Measurements from ENCODE around the gene BCAS1. TPM values are rescaled to one million over a fixed set of nuclear protein-coding genes. Genes with fewer than 3 reads are reported as not detected.

Gene BCAS1
- total RNA-seq, 5 donors from 2014 or later (not counting 1 experiment from before 2014, with no cell fraction given): 0.26 to 0.76 (median 0.51) TPM; not detected in 1

GRCh38 chr20:54091120-54091480 lies 20.7 kb upstream of the BCAS1 start:
- H3K4me1 Mint-ChIP-seq: peaks cover 2 to 6% (median 5%) of the 10 kb centered on the region in 3 donors
- H3K4me1 ChIP-seq (ENCODE audit: control insufficient read depth in 1 of 2, extremely low read depth in 1 of 2, insufficient read depth in 2 of 2, low read length in 2 of 2): no peaks in the 10 kb centered on the region
- H3K27me3 ChIP-seq (replicated peaks in 1 of 2; ENCODE audit: control insufficient read depth in 2 of 2, extremely low read depth in 1 of 2, insufficient read depth in 2 of 2, low read length in 1 of 2): peaks cover 0 to under 1% of the 10 kb centered on the region in 2 experiments
- H3K4me3 Mint-ChIP-seq: no peak overlapping the region
- no peaks in the 10 kb centered on the region for H3K9me3 Mint-ChIP-seq
- no peak overlapping the region for H3K27ac ChIP-seq (ENCODE audit: low read length)
- no peaks in the 10 kb centered on the region for H3K36me3 Mint-ChIP-seq
- no peaks in the 10 kb centered on the region for H3K36me3 ChIP-seq (ENCODE audit: control insufficient read depth in 2 of 2, extremely low read depth in 1 of 2, insufficient read depth in 1 of 2, low read length in 1 of 2)
- H3K27ac Mint-ChIP-seq: no peak overlapping the region
- ATAC-seq (replicated peaks in 1 of 4) (no peak), DNase-seq (no peak)
- peaks cover 2 to 4% of the 10 kb centered on the region in 2 donors for H3K27me3 Mint-ChIP-seq
- 93% methylated on average over 3 of the region's 6 CpGs for WGBS (ENCODE audit: insufficient coverage)
- ChIA-PET CTCF (interaction anchor here (0.6 to 1.0 kb wide), 3 partner anchors 12 to 544 kb away, joined by 3 to 9 read pairs (median 4); no protein-coding TSS in a partner anchor), POLR2A (no interaction called here)
- no peak overlapping the region for H3K4me3 ChIP-seq (ENCODE audit: control insufficient read depth in 1 of 2, extremely low read depth in 1 of 2, low read length in 1 of 2)
- no peaks in the 10 kb centered on the region for H3K9me3 ChIP-seq

- Histone ChIP-seq H3K4me3 (ENCODE audit: control insufficient read depth in 1 of 2, extremely low read depth in 1 of 2, low read length in 1 of 2) (no peak overlapping the region), H3K27ac (ENCODE audit: low read length) (no peak overlapping the region), H3K9me3 (no peaks in the 10 kb centered on the region), H3K36me3 (ENCODE audit: control insufficient read depth in 2 of 2, extremely low read depth in 1 of 2, insufficient read depth in 1 of 2, low read length in 1 of 2) (no peaks in the 10 kb centered on the region), H3K27me3 (replicated peaks in 1 of 2; ENCODE audit: control insufficient read depth in 2 of 2, extremely low read depth in 1 of 2, insufficient read depth in 2 of 2, low read length in 1 of 2) (no peaks in the 10 kb centered on the region), H3K4me1 (ENCODE audit: control insufficient read depth in 1 of 2, extremely low read depth in 1 of 2, insufficient read depth in 2 of 2, low read length in 2 of 2) (no peaks in the 10 kb centered on the region)
- 45% methylated on average over 4 of the region's 6 CpGs for WGBS (ENCODE audit: insufficient coverage)
- H3K27ac Mint-ChIP-seq: no peak overlapping the region
- ChIA-PET POLR2A (no interaction called here), CTCF (interaction anchor here (0.6 to 1.0 kb wide), 2 partner anchors 13 to 543 kb away, joined by 4 to 9 read pairs; no protein-coding TSS in a partner anchor)
- DNase-seq (no peak), ATAC-seq (replicated peaks in 1 of 4) (no peak)
- H3K4me3 Mint-ChIP-seq: no peak overlapping the region
- H3K36me3 Mint-ChIP-seq: no peaks in the 10 kb centered on the region
- H3K4me1 Mint-ChIP-seq: peaks cover 2 to 6% (median 5%) of the 10 kb centered on the region in 3 donors
- H3K27me3 Mint-ChIP-seq: peaks cover 2 to 4% of the 10 kb centered on the region in 2 donors
- H3K9me3 Mint-ChIP-seq: no peaks in the 10 kb centered on the region
Measured at GRCh38 chr20:54090230-54091119, 20.1 kb upstream of the BCAS1 start.

- Histone ChIP-seq H3K4me3 (ENCODE audit: control insufficient read depth in 1 of 2, extremely low read depth in 1 of 2, low read length in 1 of 2) (no peak overlapping the region), H3K9me3 (no peaks in the 10 kb centered on the region), H3K4me1 (ENCODE audit: control insufficient read depth in 1 of 2, extremely low read depth in 1 of 2, insufficient read depth in 2 of 2, low read length in 2 of 2) (no peaks in the 10 kb centered on the region), H3K27ac (ENCODE audit: low read length) (no peak overlapping the region), H3K36me3 (ENCODE audit: control insufficient read depth in 2 of 2, extremely low read depth in 1 of 2, insufficient read depth in 1 of 2, low read length in 1 of 2) (no peaks in the 10 kb centered on the region), H3K27me3 (replicated peaks in 1 of 2; ENCODE audit: control insufficient read depth in 2 of 2, extremely low read depth in 1 of 2, insufficient read depth in 2 of 2, low read length in 1 of 2) (no peaks in the 10 kb centered on the region)
- peaks cover 2 to 4% of the 10 kb centered on the region in 2 donors for H3K27me3 Mint-ChIP-seq
- DNase-seq (no peak), ATAC-seq (replicated peaks in 1 of 4) (no peak)
- POLR2A ChIA-PET: no interaction called here
- H3K4me3 Mint-ChIP-seq: no peak overlapping the region
- no peaks in the 10 kb centered on the region for H3K9me3 Mint-ChIP-seq
- H3K36me3 Mint-ChIP-seq: no peaks in the 10 kb centered on the region
- CTCF ChIA-PET: no interaction called here
- H3K27ac Mint-ChIP-seq: no peak overlapping the region
- WGBS (ENCODE audit: insufficient coverage): no CpG with 5 or more reads among the region's 1 CpG
- peaks cover 2 to 6% (median 5%) of the 10 kb centered on the region in 3 donors for H3K4me1 Mint-ChIP-seq
Measured at GRCh38 chr20:54088430-54088829, 18.0 kb upstream of the BCAS1 start.

- no peak overlapping the region for H3K4me3 Mint-ChIP-seq
- CTCF ChIA-PET: no interaction called here
- peaks cover 4 to 6% (median 5%) of the 10 kb centered on the region in 3 donors for H3K4me1 Mint-ChIP-seq
- H3K9me3 ChIP-seq: no peaks in the 10 kb centered on the region
- DNase-seq (no peak), ATAC-seq (replicated peaks in 1 of 4) (no peak)
- no peak overlapping the region for H3K4me3 ChIP-seq (ENCODE audit: control insufficient read depth in 1 of 2, extremely low read depth in 1 of 2, low read length in 1 of 2)
- H3K27me3 ChIP-seq (replicated peaks in 1 of 2; ENCODE audit: control insufficient read depth in 2 of 2, extremely low read depth in 1 of 2, insufficient read depth in 2 of 2, low read length in 1 of 2): no peaks in the 10 kb centered on the region
- no peaks in the 10 kb centered on the region for H3K4me1 ChIP-seq (ENCODE audit: control insufficient read depth in 1 of 2, extremely low read depth in 1 of 2, insufficient read depth in 2 of 2, low read length in 2 of 2)
- H3K27me3 Mint-ChIP-seq: peaks cover 0 to 4% of the 10 kb centered on the region in 2 donors
- no peak overlapping the region for H3K27ac Mint-ChIP-seq
- POLR2A ChIA-PET: no interaction called here
- H3K9me3 Mint-ChIP-seq: no peaks in the 10 kb centered on the region
- 83% methylated on average over 9 of the region's 12 CpGs for WGBS (ENCODE audit: insufficient coverage)
- H3K36me3 Mint-ChIP-seq: no peaks in the 10 kb centered on the region
- no peak overlapping the region for H3K27ac ChIP-seq (ENCODE audit: low read length)
- no peaks in the 10 kb centered on the region for H3K36me3 ChIP-seq (ENCODE audit: control insufficient read depth in 2 of 2, extremely low read depth in 1 of 2, insufficient read depth in 1 of 2, low read length in 1 of 2)
Measured at GRCh38 chr20:54086507-54087039, 16.2 kb upstream of the BCAS1 start.

GRCh38 chr20:54085910-54086309 lies 15.5 kb upstream of the BCAS1 start:
- H3K27me3 Mint-ChIP-seq: peaks cover 0 to 4% of the 10 kb centered on the region in 2 donors
- Histone ChIP-seq H3K27me3 (replicated peaks in 1 of 2; ENCODE audit: control insufficient read depth in 2 of 2, extremely low read depth in 1 of 2, insufficient read depth in 2 of 2, low read length in 1 of 2) (no peaks in the 10 kb centered on the region), H3K4me1 (ENCODE audit: control insufficient read depth in 1 of 2, extremely low read depth in 1 of 2, insufficient read depth in 2 of 2, low read length in 2 of 2) (no peaks in the 10 kb centered on the region), H3K4me3 (ENCODE audit: control insufficient read depth in 1 of 2, extremely low read depth in 1 of 2, low read length in 1 of 2) (no peak overlapping the region), H3K36me3 (ENCODE audit: control insufficient read depth in 2 of 2, extremely low read depth in 1 of 2, insufficient read depth in 1 of 2, low read length in 1 of 2) (no peaks in the 10 kb centered on the region), H3K9me3 (no peaks in the 10 kb centered on the region), H3K27ac (ENCODE audit: low read length) (no peak overlapping the region)
- no peak overlapping the region for H3K4me3 Mint-ChIP-seq
- peaks cover 4 to 7% (median 6%) of the 10 kb centered on the region in 3 donors for H3K4me1 Mint-ChIP-seq
- CTCF ChIA-PET: no interaction called here
- ATAC-seq (replicated peaks in 1 of 4) (no peak), DNase-seq (no peak)
- no peaks in the 10 kb centered on the region for H3K36me3 Mint-ChIP-seq
- H3K9me3 Mint-ChIP-seq: no peaks in the 10 kb centered on the region
- no CpG with 5 or more reads among the region's 3 CpGs for WGBS (ENCODE audit: insufficient coverage)
- H3K27ac Mint-ChIP-seq: no peak overlapping the region
- POLR2A ChIA-PET: no interaction called here

GRCh38 chr20:54085425-54085824 lies 15.0 kb upstream of the BCAS1 start:
- no peaks in the 10 kb centered on the region for H3K36me3 Mint-ChIP-seq
- Histone ChIP-seq H3K27me3 (replicated peaks in 1 of 2; ENCODE audit: control insufficient read depth in 2 of 2, extremely low read depth in 1 of 2, insufficient read depth in 2 of 2, low read length in 1 of 2) (no peaks in the 10 kb centered on the region), H3K9me3 (no peaks in the 10 kb centered on the region), H3K36me3 (ENCODE audit: control insufficient read depth in 2 of 2, extremely low read depth in 1 of 2, insufficient read depth in 1 of 2, low read length in 1 of 2) (no peaks in the 10 kb centered on the region), H3K4me1 (ENCODE audit: control insufficient read depth in 1 of 2, extremely low read depth in 1 of 2, insufficient read depth in 2 of 2, low read length in 2 of 2) (no peaks in the 10 kb centered on the region), H3K4me3 (ENCODE audit: control insufficient read depth in 1 of 2, extremely low read depth in 1 of 2, low read length in 1 of 2) (no peak overlapping the region), H3K27ac (ENCODE audit: low read length) (no peak overlapping the region)
- H3K27ac Mint-ChIP-seq: no peak overlapping the region
- H3K4me1 Mint-ChIP-seq: peaks cover 4 to 9% (median 5%) of the 10 kb centered on the region in 3 donors
- no peak for ATAC-seq (replicated peaks in 1 of 4)
- no peaks in the 10 kb centered on the region for H3K9me3 Mint-ChIP-seq
- CTCF ChIA-PET: no interaction called here
- POLR2A ChIA-PET: no interaction called here
- H3K27me3 Mint-ChIP-seq: peaks cover 0 to 1% of the 10 kb centered on the region in 2 donors
- no peak overlapping the region for H3K4me3 Mint-ChIP-seq
- WGBS (ENCODE audit: insufficient coverage): no CpG with 5 or more reads among the region's 1 CpG
- no peak for DNase-seq

Measured in T-cell (primary cell).